Glutamatergic neuron (in vitro differentiated cells): ENCODE measurements around the gene STXBP5L. TPM values are rescaled to one million over a fixed set of nuclear protein-coding genes. Genes with fewer than 3 reads are reported as not detected.
"Not testable (repeated sequence)": the region's sequence is repeated elsewhere in the genome, so short reads cannot be mapped to it uniquely, and the experiment has no call there.

Experiments used
- DNase-seq: peaks from one replicate; pipeline ENCODE4 v3.0.0; 2022
- H3K27ac Mint-ChIP-seq: one replicate; pipeline ENCODE4 v1.8.0; 2020; ENCODE audit warnings: mild to moderate bottlenecking, mixed read lengths, inconsistent platforms; ENCODE audit not compliant: unreplicated experiment
- H3K27me3 Mint-ChIP-seq: one replicate; pipeline ENCODE4 v1.8.0; 2020; ENCODE audit warnings: mild to moderate bottlenecking, moderate library complexity, mixed read lengths, inconsistent platforms; ENCODE audit not compliant: unreplicated experiment
- H3K36me3 Mint-ChIP-seq: one replicate; pipeline ENCODE4 v1.8.0; 2020; ENCODE audit warnings: mild to moderate bottlenecking, mixed read lengths, inconsistent platforms; ENCODE audit not compliant: unreplicated experiment
- H3K4me1 Mint-ChIP-seq: one replicate; pipeline ENCODE4 v1.8.0; 2020; ENCODE audit warnings: mild to moderate bottlenecking, low read depth, mixed read lengths, inconsistent platforms; ENCODE audit not compliant: unreplicated experiment
- H3K4me3 Mint-ChIP-seq: one replicate; pipeline ENCODE4 v1.8.0; 2020; ENCODE audit warnings: mild to moderate bottlenecking, mixed read lengths, inconsistent platforms; ENCODE audit not compliant: unreplicated experiment
- H3K9me3 Mint-ChIP-seq: one replicate; pipeline ENCODE4 v1.8.0; 2020; ENCODE audit warnings: mild to moderate bottlenecking, moderate library complexity, mixed read lengths, inconsistent platforms; ENCODE audit not compliant: unreplicated experiment
- total RNA-seq: library from RNA; stranded (reverse); fragmentation: NEBNext Ultra II Directional; extraction: Animal tissue kit (Norgen Biotek cat#: 25700); gene quantifications from one replicate; pipeline ENCODE4 v1.2.1, GENCODE V29; 2021; ENCODE audit not compliant: unreplicated experiment
- TF ChIP-seq, protein P1 (sequence below): fragments of 200-600 bp; sonication (generic); IDR thresholded peaks from one replicate; pipeline ENCODE4 v1.5.0; 2021; ENCODE audit not compliant: partially characterized antibody, unreplicated experiment

The STXBP5L gene
- total RNA-seq, 1 donor from 2014 or later: 54.7 TPM

DNA sequence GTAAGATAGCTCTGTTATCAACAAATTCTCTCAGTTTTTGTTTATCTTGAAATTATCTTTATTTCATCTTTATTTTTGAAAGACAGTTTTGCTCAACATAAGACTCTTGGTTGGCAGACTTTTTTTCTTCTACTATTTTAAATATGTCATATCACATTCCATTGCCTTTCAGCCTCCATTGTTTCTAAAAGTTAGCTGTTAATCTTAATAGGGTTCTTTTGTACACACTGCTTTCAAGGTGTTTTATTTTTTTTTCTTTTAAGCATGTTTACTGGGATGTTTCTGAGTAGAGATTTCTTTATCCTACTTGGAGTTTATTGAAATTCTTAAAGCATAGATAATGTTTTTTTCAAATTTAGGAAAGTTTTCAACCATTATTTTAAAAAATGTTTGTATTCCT, 294.6 kb downstream of the STXBP5L start:
- Mint-ChIP-seq H3K9me3 (no peaks in the 10 kb centered on the region), H3K4me1 (no peaks in the 10 kb centered on the region), H3K4me3 (no peak overlapping the region), H3K27me3 (peaks cover 2% of the 10 kb centered on the region), H3K36me3 (peaks cover 6% of the 10 kb centered on the region), H3K27ac (no peak overlapping the region)
- TF ChIP-seq, protein P1, sequence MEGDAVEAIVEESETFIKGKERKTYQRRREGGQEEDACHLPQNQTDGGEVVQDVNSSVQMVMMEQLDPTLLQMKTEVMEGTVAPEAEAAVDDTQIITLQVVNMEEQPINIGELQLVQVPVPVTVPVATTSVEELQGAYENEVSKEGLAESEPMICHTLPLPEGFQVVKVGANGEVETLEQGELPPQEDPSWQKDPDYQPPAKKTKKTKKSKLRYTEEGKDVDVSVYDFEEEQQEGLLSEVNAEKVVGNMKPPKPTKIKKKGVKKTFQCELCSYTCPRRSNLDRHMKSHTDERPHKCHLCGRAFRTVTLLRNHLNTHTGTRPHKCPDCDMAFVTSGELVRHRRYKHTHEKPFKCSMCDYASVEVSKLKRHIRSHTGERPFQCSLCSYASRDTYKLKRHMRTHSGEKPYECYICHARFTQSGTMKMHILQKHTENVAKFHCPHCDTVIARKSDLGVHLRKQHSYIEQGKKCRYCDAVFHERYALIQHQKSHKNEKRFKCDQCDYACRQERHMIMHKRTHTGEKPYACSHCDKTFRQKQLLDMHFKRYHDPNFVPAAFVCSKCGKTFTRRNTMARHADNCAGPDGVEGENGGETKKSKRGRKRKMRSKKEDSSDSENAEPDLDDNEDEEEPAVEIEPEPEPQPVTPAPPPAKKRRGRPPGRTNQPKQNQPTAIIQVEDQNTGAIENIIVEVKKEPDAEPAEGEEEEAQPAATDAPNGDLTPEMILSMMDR: no peak
- DNase-seq: no peak

- Mint-ChIP-seq H3K36me3 (no peaks in the 10 kb centered on the region), H3K9me3 (no peaks in the 10 kb centered on the region), H3K27me3 (no peaks in the 10 kb centered on the region), H3K4me1 (no peaks in the 10 kb centered on the region), H3K4me3 (no peak overlapping the region), H3K27ac (no peak overlapping the region)
- TF ChIP-seq, protein P1: no peak
- no peak for DNase-seq
Measured at GRCh38 chr3:121223116-121223515, 315.1 kb downstream of the STXBP5L start.

- DNase-seq: no peak
- H3K27ac Mint-ChIP-seq: no peak overlapping the region
- TF ChIP-seq, protein P1: no peak
- no peaks in the 10 kb centered on the region for H3K4me1 Mint-ChIP-seq
- H3K4me3 Mint-ChIP-seq: no peak overlapping the region
- no peaks in the 10 kb centered on the region for H3K36me3 Mint-ChIP-seq
- H3K27me3 Mint-ChIP-seq: peaks cover 3% of the 10 kb centered on the region
- peaks cover 1% of the 10 kb centered on the region for H3K9me3 Mint-ChIP-seq
Measured at GRCh38 chr3:121228971-121229370, 321.0 kb downstream of the STXBP5L start.

DNA sequence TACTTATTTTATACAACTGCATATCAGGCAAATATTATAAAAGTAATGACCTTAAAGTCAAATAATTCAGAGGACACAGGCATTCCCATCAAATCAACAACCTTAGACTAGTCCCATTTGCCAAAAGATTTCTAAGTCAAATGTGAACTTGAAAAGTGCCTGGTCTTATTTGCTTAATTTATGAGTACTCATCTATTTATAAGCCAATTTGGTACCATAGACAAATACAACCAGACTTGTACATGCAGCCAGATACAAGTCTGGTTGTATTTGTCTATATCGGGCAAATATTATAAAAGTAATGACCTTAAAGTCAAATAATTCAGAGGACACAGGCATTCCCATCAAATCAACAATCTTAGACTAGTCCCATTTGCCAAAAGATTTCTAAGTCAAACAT, 322.2 kb downstream of the STXBP5L start:
- H3K4me1 Mint-ChIP-seq, H3K4me3 Mint-ChIP-seq, H3K27ac Mint-ChIP-seq, DNase-seq, H3K36me3 Mint-ChIP-seq, H3K27me3 Mint-ChIP-seq, H3K9me3 Mint-ChIP-seq: not testable (repeated sequence)

DNA sequence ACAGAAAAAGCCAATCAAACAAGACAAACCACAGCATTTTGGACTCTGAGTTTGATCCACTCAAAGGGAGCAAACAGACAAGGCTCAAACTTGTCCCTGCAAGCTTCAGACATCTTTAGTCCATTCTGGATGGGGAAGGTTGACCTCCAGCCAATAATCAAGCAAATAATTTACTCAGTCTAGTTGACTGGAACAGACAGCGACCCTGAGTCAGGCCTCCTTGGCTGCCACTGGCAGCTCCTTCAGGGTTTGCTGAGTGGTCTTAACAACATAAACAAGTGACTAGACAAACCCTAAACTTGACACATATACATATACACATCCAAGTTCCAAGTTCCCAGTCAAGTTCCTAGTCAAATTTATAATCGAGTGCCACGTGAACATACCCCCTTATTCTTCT, 323.9 kb downstream of the STXBP5L start:
- H3K9me3 Mint-ChIP-seq: peaks cover 1% of the 10 kb centered on the region
- no peak for DNase-seq
- peaks cover 3% of the 10 kb centered on the region for H3K27me3 Mint-ChIP-seq
- no peak overlapping the region for H3K4me3 Mint-ChIP-seq
- TF ChIP-seq, protein P1: no peak
- H3K36me3 Mint-ChIP-seq: no peaks in the 10 kb centered on the region
- no peak overlapping the region for H3K27ac Mint-ChIP-seq
- H3K4me1 Mint-ChIP-seq: no peaks in the 10 kb centered on the region
